Calu3 (cell line): ENCODE results near the gene FAM13A. TPM values are rescaled to one million over a fixed set of nuclear protein-coding genes. Genes with fewer than 3 reads are reported as not detected.

Experiments used
- BruUV-seq: library from RNA; stranded (reverse); fragments of 400-500 nt; replicated peaks from 2 replicates; lab custom pipeline; 2021; lab: Mats Ljungman, UMichigan
- CTCF ChIA-PET: fragments of 300-600 bp; sonication (Branson Sonifier 250); formaldehyde crosslinking; loops from one replicate; lab custom pipeline; 2022; ENCODE audit warnings: antibody characterized with exemption; lab: Charles Lee
- DNase-seq: peaks from one replicate; pipeline ENCODE4 v3.0.0; 2022
- H3K27ac Mint-ChIP-seq: one replicate; pipeline ENCODE4 v1.8.0; 2022; ENCODE audit warnings: mixed read lengths; ENCODE audit not compliant: unreplicated experiment
- H3K27me3 Mint-ChIP-seq: one replicate; pipeline ENCODE4 v1.8.0; 2022; ENCODE audit warnings: mixed read lengths; ENCODE audit not compliant: unreplicated experiment
- H3K36me3 Mint-ChIP-seq: one replicate; pipeline ENCODE4 v1.8.0; 2022; ENCODE audit warnings: mild to moderate bottlenecking, moderate library complexity, mixed read lengths; ENCODE audit not compliant: insufficient read depth, unreplicated experiment
- H3K4me1 Mint-ChIP-seq: one replicate; pipeline ENCODE4 v1.8.0; 2022; ENCODE audit warnings: mild to moderate bottlenecking, low read depth, mixed read lengths; ENCODE audit not compliant: unreplicated experiment
- H3K4me3 Mint-ChIP-seq: one replicate; pipeline ENCODE4 v1.8.0; 2022; ENCODE audit warnings: mild to moderate bottlenecking, low read depth, moderate library complexity, mixed read lengths; ENCODE audit not compliant: unreplicated experiment
- H3K9me3 Mint-ChIP-seq: one replicate; pipeline ENCODE4 v1.8.0; 2022; ENCODE audit warnings: low read depth, mixed read lengths; ENCODE audit not compliant: unreplicated experiment
- intact Hi-C: fragments of 100-400 bp; cut with micrococcal nuclease; formaldehyde crosslinking; loops from one replicate; pipeline ENCODE4 v1.10.0; 2022; ENCODE audit not compliant: unreplicated experiment
- total RNA-seq: library from RNA; stranded (reverse); gene quantifications from 2 replicates; pipeline ENCODE4 v1.2.3, GENCODE V29; 2022
- TF ChIP-seq, protein P1 (sequence below): fragments of 200-600 bp; IDR thresholded peaks from one replicate; pipeline ENCODE4 v1.8.0; 2022; ENCODE audit warnings: antibody characterized with exemption; ENCODE audit not compliant: unreplicated experiment

Gene FAM13A
- total RNA-seq, 1 experiment from 2014 or later: 13.5 TPM

DNA sequence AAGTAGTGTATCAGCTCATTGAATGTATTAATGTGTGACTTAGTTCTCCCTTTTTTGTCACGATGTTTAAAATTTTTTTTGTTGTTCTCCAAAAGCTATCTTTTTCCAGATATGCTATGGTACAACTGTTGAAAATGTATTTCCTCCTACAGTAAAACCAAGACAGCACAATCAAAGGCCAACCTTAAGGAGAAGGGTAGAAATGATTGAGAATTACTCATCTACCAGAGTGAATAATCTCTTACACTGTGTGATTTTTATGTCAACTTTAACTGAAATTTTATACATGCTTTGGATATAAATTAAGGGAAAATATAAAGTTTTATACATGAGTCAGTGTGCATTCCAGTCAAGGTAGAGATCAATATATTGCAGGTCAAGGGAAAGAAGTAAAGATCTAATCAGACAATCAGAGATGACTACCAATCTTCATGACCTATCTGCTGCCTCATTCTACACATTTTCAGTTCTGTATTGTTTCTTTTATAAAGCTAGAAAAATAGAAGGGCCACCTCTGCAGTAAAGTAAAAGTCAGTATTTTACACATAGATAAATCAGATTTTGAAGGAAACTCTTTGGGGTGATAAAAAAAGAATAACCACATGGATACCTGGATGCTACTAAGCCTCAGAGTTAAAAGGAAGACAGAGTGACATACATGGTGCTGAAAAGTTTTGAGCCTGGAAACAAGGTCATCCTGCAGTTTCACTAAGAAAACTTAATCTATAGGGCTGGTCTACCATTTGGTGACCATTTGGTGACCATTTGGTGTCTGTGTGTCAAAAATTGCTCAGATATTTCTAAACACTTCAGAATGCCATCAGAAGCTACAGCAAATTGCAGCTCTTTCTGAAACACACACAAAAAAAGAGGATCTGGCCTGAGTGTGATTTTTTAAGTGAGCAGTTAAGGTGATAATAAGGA is 1.6 kb downstream of the FAM13A start:
- DNase-seq: no peak
- H3K36me3 Mint-ChIP-seq: peaks cover 9% of the 10 kb centered on the region
- H3K4me3 Mint-ChIP-seq: peak overlapping the region; percentile 75
- H3K4me1 Mint-ChIP-seq: peaks cover 43% of the 10 kb centered on the region
- H3K27me3 Mint-ChIP-seq: no peaks in the 10 kb centered on the region
- CTCF ChIA-PET: interaction anchor here (1.4 kb wide), 1 partner anchor 12 kb away, joined by 3 read pairs; no protein-coding TSS in a partner anchor
- no TSS peak for BruUV-seq
- H3K9me3 Mint-ChIP-seq: no peaks in the 10 kb centered on the region
- intact Hi-C loops: loop anchor here (5.0 kb wide), 1 partner anchor 57 kb away; the partner anchor contains the start of gene TIGD2
- TF ChIP-seq, protein P1, sequence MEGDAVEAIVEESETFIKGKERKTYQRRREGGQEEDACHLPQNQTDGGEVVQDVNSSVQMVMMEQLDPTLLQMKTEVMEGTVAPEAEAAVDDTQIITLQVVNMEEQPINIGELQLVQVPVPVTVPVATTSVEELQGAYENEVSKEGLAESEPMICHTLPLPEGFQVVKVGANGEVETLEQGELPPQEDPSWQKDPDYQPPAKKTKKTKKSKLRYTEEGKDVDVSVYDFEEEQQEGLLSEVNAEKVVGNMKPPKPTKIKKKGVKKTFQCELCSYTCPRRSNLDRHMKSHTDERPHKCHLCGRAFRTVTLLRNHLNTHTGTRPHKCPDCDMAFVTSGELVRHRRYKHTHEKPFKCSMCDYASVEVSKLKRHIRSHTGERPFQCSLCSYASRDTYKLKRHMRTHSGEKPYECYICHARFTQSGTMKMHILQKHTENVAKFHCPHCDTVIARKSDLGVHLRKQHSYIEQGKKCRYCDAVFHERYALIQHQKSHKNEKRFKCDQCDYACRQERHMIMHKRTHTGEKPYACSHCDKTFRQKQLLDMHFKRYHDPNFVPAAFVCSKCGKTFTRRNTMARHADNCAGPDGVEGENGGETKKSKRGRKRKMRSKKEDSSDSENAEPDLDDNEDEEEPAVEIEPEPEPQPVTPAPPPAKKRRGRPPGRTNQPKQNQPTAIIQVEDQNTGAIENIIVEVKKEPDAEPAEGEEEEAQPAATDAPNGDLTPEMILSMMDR: no peak
- no peak overlapping the region for H3K27ac Mint-ChIP-seq

DNA sequence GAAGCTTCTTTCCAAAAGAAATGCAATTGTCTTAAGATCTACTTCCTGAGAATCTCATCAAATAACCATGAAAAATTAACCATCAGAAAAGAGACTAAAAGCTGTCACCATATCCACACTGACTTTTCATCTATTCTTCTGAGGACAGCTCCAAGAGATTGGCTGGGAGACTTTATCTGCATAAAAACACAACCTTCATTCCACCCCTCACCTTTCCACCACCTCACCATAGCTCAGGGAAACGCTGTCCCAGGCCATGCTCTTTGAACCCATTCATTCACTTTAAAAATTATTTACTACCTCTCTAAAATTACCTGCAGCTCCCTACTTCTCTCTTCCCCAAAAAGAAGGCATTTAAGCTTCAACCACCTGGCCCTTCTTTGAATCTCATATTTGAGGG is 2.4 kb downstream of the FAM13A start:
- no peak overlapping the region for H3K4me3 Mint-ChIP-seq
- peaks cover 9% of the 10 kb centered on the region for H3K36me3 Mint-ChIP-seq
- peaks cover 43% of the 10 kb centered on the region for H3K4me1 Mint-ChIP-seq
- H3K27me3 Mint-ChIP-seq: no peaks in the 10 kb centered on the region
- no peak for DNase-seq
- CTCF ChIA-PET: interaction anchor here (1.4 kb wide), 1 partner anchor 13 kb away, joined by 3 read pairs; no protein-coding TSS in a partner anchor
- intact Hi-C loops: loop anchor here (5.0 kb wide), 1 partner anchor 58 kb away; the partner anchor contains the start of gene TIGD2
- H3K27ac Mint-ChIP-seq: no peak overlapping the region
- TF ChIP-seq, protein P1: no peak
- BruUV-seq: no TSS peak
- H3K9me3 Mint-ChIP-seq: no peaks in the 10 kb centered on the region

DNA sequence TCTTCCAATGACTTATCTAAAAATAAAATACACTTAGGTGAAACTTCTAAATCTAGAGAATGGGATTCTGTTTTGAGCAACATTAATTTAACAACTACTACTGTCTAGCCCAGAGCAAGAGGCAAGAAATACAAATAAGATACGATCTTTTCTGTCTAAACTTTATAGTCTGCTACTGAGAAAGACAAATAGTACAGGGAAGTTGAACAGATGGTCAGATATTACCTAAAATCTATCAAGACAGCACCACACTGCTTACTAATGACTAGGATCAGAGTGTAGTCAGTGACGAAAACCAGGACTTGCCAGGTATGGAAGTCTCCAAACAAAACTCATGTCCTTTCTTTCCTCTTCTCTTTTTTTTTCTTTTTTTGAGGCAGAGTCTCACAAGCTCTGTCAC is 7.1 kb downstream of the FAM13A start:
- intact Hi-C loops: no loop called here
- H3K27me3 Mint-ChIP-seq: no peaks in the 10 kb centered on the region
- CTCF ChIA-PET: no interaction called here
- no peak overlapping the region for H3K4me3 Mint-ChIP-seq
- no peak for DNase-seq
- no peaks in the 10 kb centered on the region for H3K36me3 Mint-ChIP-seq
- no peak overlapping the region for H3K27ac Mint-ChIP-seq
- no peaks in the 10 kb centered on the region for H3K9me3 Mint-ChIP-seq
- TF ChIP-seq, protein P1: no peak
- BruUV-seq: no TSS peak
- peaks cover 18% of the 10 kb centered on the region for H3K4me1 Mint-ChIP-seq

DNA sequence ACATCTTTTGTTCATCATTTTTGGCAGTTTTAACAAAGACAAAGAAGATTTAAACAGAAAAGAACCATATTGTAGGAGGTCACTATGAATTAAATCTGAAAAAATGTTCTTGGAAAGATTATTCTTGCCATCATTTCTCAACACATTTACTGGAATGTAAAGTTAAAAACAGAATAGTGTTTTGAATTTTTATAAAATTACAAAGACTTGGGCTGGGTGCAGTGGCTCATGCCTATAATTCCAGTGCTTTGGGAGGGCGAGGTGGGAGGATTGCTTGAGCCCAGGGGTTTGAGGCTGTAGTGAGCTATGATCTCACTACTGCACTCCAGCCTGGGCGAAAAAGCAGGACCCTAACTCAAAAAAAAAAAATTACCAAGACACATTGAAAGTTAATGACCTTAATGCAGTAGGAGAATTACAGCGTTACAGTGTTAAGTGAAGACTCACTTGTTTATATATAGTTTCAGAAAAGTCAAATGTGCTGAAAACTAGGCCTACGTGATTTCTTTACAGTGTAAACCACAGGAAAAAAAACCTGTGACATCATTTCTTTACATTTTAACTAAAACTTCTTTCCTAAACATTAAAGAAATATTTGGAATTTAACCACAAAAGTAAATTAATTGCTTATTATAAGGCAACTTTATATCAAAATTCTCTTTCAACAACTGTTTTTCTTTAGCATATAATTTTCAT is 7.9 kb downstream of the FAM13A start:
- CTCF ChIA-PET: no interaction called here
- H3K36me3 Mint-ChIP-seq: no peaks in the 10 kb centered on the region
- H3K9me3 Mint-ChIP-seq: no peaks in the 10 kb centered on the region
- intact Hi-C loops: no loop called here
- no peaks in the 10 kb centered on the region for H3K27me3 Mint-ChIP-seq
- H3K4me1 Mint-ChIP-seq: peaks cover 10% of the 10 kb centered on the region
- TF ChIP-seq, protein P1: no peak
- no peak overlapping the region for H3K27ac Mint-ChIP-seq
- BruUV-seq: no TSS peak
- H3K4me3 Mint-ChIP-seq: no peak overlapping the region
- DNase-seq: no peak
